ENCODE measurements around the gene ABHD12B.

The ABHD12B gene

DNA sequence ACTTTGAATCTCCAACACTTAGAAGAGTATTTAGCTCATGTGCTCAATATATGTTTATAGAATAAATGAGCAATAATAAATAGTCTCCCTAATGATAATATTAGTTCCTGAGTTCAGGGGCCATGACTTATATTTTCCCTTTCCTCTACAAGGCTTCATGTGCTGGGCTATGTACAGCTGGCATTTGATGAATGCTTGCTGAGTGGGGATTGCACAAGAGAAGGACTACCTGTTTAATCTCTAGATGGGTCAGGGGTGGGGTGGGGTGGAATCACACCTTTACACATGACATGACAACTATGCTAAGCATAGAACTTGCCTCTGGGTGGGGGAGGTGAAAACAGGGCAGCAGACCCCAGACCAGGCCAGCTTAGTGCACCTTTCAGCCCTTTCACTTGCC, 7.6 kb upstream of the ABHD12B start:
- no peak for DNase-seq (ENCODE audit: low read depth, low spot score)
- Histone ChIP-seq H3K9ac (ENCODE audit: insufficient read length) (no peak overlapping the region), H3K27ac (no peak overlapping the region), H3K36me3 (ENCODE audit: insufficient read depth, low read length) (no peaks in the 10 kb centered on the region), H3K4me3 (no peak overlapping the region), H3K9me3 (ENCODE audit: low read depth, low read length) (no peaks in the 10 kb centered on the region)
- TF ChIP-seq POLR2AphosphoS5 (IDR thresholded peaks at IDR 0.05; ENCODE audit: borderline replicate concordance, low read depth, low read length) (no peak), FOXP2 (optimal IDR thresholded peaks at IDR 0.05; ENCODE audit: control extremely low read depth, extremely low read length, insufficient read depth) (no peak), EZH2 (IDR thresholded peaks at IDR 0.05) (no peak)

DNA sequence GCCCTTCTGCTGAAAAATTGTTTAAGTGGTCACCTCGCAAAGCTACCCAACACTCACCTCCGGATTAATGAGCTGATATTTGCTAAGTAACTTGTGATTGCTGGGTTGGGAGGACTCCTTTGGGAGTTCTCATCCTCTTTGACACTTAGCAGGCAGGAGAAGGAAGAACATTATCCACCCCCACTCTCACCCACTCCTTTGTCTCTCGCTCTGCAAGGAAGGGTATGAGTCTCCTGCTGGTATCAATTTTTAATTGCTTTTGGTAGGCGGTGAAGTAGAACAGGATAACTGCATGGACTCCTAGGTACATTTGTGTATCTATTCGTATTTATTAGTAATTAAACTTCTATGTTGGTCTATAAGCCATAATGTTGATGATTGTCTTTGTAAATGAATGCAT, 6.9 kb upstream of the ABHD12B start:
- H3K4me3 ChIP-seq: no peak overlapping the region

DNA sequence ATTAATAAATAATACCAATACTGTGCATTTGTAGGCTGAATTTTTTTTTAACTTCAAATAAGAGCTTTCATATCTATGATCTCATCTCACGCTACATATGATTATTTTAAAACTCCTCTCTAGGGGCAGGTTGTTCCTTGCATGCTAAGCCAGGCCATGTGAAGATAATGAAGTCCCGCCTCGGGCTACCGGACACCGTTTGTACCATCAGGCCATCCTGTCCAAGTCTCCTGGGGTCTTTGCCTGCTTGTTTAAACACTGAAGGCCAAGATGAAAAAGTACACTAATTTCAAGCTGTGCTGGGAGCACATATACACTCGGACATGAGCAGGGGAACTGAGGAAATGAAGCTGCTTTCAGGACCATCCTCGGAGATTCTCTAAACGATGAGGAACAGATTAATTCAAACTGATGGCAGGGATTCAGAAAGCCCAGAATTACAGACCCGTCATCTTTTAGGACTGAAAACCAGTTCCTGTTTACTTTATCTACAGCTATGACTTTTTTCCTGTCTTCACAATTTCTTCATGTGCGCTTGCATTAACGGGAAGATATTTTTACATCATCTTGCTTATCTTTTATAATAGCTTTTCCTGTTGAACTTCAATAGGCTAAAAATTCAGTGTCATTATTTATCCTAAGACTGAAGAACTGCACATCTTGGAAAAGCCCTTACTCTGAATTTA, 6.3 kb upstream of the ABHD12B start:
- no peak overlapping the region for H3K27ac ChIP-seq
- no peak for TF ChIP-seq EZH2 (IDR thresholded peaks at IDR 0.05)
- no peak for TF ChIP-seq FOXP2 (optimal IDR thresholded peaks at IDR 0.05; ENCODE audit: control extremely low read depth, extremely low read length, insufficient read depth)
- no peak for TF ChIP-seq POLR2AphosphoS5 (IDR thresholded peaks at IDR 0.05; ENCODE audit: borderline replicate concordance, low read depth, low read length)
- no peak overlapping the region for H3K9ac ChIP-seq (ENCODE audit: insufficient read length)
- H3K4me3 ChIP-seq: no peak overlapping the region
- H3K36me3 ChIP-seq (ENCODE audit: insufficient read depth, low read length): no peaks in the 10 kb centered on the region
- H3K9me3 ChIP-seq (ENCODE audit: low read depth, low read length): no peaks in the 10 kb centered on the region
- no peak for DNase-seq (ENCODE audit: low read depth, low spot score)

More for the DNA sequence above, 6.9 kb upstream of the ABHD12B start:
- Histone ChIP-seq H3K9me3 (ENCODE audit: low read depth, low read length) (no peaks in the 10 kb centered on the region), H3K36me3 (ENCODE audit: insufficient read depth, low read length) (no peaks in the 10 kb centered on the region), H3K9ac (ENCODE audit: insufficient read length) (no peak overlapping the region), H3K27ac (no peak overlapping the region)
- DNase-seq (ENCODE audit: low read depth, low spot score): no peak
- no peak for TF ChIP-seq POLR2AphosphoS5 (IDR thresholded peaks at IDR 0.05; ENCODE audit: borderline replicate concordance, low read depth, low read length)
- no peak for TF ChIP-seq EZH2 (IDR thresholded peaks at IDR 0.05)
- no peak for TF ChIP-seq FOXP2 (optimal IDR thresholded peaks at IDR 0.05; ENCODE audit: control extremely low read depth, extremely low read length, insufficient read depth)

DNA sequence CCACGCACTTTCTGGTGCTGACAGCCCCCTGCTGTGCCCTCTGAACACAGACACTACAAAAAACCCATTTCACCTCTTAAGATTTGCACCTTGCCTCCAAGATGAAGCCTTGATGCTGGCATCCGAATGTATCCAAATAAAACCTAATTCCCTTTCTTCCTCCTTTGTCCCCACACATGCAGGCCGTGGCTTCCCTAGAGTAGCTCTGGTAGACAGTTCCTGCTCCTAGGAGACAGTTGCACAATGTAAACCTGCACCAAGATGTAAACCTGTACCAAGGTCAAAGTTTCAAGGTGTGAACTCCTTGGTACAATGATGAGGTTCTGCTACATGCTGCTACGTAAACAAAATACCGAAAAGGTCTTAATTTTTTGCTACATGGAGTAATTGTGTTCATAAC, 625 bp upstream of the ABHD12B start:
- no peak overlapping the region for H3K27ac ChIP-seq
- H3K9ac ChIP-seq (ENCODE audit: insufficient read length): no peak overlapping the region
- no peaks in the 10 kb centered on the region for H3K36me3 ChIP-seq (ENCODE audit: insufficient read depth, low read length)
- H3K9me3 ChIP-seq (ENCODE audit: low read depth, low read length): no peaks in the 10 kb centered on the region
- H3K4me3 ChIP-seq: no peak overlapping the region
- no peak for TF ChIP-seq FOXP2 (optimal IDR thresholded peaks at IDR 0.05; ENCODE audit: control extremely low read depth, extremely low read length, insufficient read depth)
- DNase-seq (ENCODE audit: low read depth, low spot score): no peak

DNA sequence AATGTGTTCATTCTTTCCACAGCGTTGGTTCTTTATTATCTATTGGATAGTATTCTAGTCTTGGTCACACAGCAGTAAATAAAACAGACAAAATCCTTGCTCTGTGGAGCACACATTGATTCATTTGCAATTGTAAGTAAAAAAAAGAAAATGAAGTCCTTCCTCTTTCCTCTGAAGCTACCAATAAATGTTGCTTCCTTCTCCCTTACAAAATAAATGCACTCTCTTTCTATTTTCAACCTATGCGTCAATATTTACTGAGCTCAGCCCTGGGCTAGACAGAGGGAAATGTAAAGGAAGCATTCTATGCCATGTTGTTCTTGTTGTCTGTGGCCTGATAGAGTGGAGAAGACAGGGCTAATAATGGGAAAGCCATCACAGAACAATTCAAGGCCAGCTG, 2.9 kb downstream of the ABHD12B start:
- H3K36me3 ChIP-seq (ENCODE audit: insufficient read depth, low read length): no peaks in the 10 kb centered on the region
- no peak overlapping the region for H3K27ac ChIP-seq
- no peak overlapping the region for H3K9ac ChIP-seq (ENCODE audit: insufficient read length)
- H3K9me3 ChIP-seq (ENCODE audit: low read depth, low read length): no peaks in the 10 kb centered on the region
- no peak for TF ChIP-seq EZH2 (IDR thresholded peaks at IDR 0.05)
- TF ChIP-seq POLR2AphosphoS5 (IDR thresholded peaks at IDR 0.05; ENCODE audit: borderline replicate concordance, low read depth, low read length): no peak
- no peak for TF ChIP-seq FOXP2 (optimal IDR thresholded peaks at IDR 0.05; ENCODE audit: control extremely low read depth, extremely low read length, insufficient read depth)
- DNase-seq (ENCODE audit: low read depth, low spot score): no peak
- no peak overlapping the region for H3K4me3 ChIP-seq

DNA sequence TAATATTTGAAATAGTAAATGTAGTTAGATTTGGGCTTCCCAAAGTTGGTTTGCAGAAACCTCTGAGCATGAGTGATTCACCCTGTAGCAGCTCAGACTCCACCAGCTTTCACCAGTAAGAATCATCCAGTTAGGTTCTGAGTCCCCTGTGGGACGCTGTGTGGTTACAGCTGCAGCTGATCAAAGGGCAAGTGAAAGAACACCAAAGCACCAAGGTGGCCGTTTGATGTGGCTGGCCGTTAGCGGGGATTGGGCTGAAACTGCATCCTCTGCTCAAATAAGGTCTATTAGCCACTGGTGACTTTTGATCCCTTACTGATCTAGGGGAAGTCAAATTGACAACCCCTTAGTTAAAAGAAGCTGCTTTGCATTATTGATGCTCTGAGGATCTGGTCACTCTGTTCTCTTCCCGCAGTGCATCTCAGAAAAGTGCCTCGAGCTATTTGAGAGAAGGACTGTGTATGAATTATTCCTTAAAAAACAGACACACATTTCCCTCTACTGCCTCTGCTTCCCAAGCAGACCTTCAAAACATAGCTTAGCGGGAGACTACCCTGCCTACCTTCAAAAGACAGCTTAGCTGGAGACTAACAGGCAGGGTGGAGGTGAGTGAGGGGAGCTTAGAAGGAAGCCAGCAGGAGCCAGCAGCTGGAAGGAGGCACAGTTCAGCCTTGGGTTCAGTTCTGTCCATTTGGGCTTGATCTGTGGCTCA, 3.7 kb downstream of the ABHD12B start:
- no peak for DNase-seq (ENCODE audit: low read depth, low spot score)
- Histone ChIP-seq H3K9me3 (ENCODE audit: low read depth, low read length) (no peaks in the 10 kb centered on the region), H3K36me3 (ENCODE audit: insufficient read depth, low read length) (no peaks in the 10 kb centered on the region), H3K9ac (ENCODE audit: insufficient read length) (no peak overlapping the region), H3K4me3 (no peak overlapping the region), H3K27ac (no peak overlapping the region)
- TF ChIP-seq POLR2AphosphoS5 (IDR thresholded peaks at IDR 0.05; ENCODE audit: borderline replicate concordance, low read depth, low read length) (no peak), FOXP2 (optimal IDR thresholded peaks at IDR 0.05; ENCODE audit: control extremely low read depth, extremely low read length, insufficient read depth) (no peak)

DNA sequence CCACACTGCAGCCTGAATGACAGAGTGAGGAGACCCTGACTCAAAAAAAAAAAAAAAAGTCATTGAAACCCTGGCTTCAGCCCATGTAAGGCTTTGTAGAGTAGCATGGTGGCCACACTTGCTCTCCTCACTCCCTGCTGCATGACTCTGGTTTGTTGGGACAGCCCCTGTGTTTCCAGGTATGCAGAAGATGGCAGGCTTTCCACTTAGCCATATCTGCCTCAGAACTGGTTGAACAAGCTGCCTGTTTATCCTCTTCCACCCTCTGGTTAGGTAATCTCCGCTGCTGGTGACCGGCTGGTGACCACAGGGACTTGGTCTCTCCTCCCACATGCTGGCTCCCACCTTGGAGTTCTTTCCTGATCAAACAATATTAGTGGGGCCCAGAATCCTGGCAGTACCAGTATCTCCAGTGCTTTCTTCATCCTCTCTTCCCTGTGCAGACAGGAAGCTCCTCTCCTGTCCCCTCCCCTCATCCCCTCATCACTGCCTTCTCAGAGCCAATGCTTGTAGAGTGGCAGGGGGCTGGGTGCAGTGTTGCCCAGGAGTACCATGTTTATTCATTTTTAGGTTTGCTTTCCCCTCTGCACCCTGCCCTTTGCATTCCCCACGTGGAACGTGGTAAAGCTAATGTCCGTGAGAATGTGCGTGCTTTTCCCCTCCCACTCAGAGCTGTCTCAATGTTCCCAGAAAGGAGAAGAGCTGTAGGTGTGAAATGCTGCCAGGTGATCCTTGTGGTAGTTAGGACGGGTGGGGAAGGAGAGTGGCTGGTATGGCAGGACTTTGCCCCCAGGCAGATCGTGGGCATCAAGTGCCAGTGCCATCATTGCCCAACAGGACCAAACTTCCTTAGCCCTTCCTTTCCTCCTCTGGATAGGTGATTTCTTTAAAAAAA, 11.3 kb downstream of the ABHD12B start:
- no peak for DNase-seq (ENCODE audit: low read depth, low spot score)
- no peaks in the 10 kb centered on the region for H3K36me3 ChIP-seq (ENCODE audit: insufficient read depth, low read length)
- no peak overlapping the region for H3K9ac ChIP-seq (ENCODE audit: insufficient read length)
- no peaks in the 10 kb centered on the region for H3K9me3 ChIP-seq (ENCODE audit: low read depth, low read length)
- no peak for TF ChIP-seq FOXP2 (optimal IDR thresholded peaks at IDR 0.05; ENCODE audit: control extremely low read depth, extremely low read length, insufficient read depth)
- TF ChIP-seq POLR2AphosphoS5 (IDR thresholded peaks at IDR 0.05; ENCODE audit: borderline replicate concordance, low read depth, low read length): no peak
- no peak for TF ChIP-seq EZH2 (IDR thresholded peaks at IDR 0.05)
- H3K27ac ChIP-seq: no peak overlapping the region
- no peak overlapping the region for H3K4me3 ChIP-seq

DNA sequence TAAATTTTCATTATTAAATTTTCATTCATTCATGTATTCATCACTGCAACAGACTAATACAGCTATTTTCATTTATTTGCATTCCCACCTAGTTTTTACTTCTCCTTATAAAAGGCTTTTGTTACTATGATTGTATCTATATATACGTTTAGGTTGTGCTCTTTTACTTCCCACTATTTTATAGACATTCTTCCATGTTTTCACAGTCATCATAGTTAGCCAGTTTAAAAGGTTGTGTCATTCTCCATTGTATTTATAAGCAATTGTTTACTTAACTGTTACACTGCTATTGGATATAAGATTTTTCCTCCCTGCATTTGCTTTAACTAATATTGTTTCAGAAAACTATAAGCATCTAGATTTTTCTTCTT, 12.0 kb downstream of the ABHD12B start:
- no peak overlapping the region for H3K4me3 ChIP-seq
- TF ChIP-seq FOXP2 (optimal IDR thresholded peaks at IDR 0.05; ENCODE audit: control extremely low read depth, extremely low read length, insufficient read depth) (no peak), POLR2AphosphoS5 (IDR thresholded peaks at IDR 0.05; ENCODE audit: borderline replicate concordance, low read depth, low read length) (no peak), EZH2 (IDR thresholded peaks at IDR 0.05) (no peak)
- H3K9ac ChIP-seq (ENCODE audit: insufficient read length): no peak overlapping the region
- H3K27ac ChIP-seq: no peak overlapping the region
- DNase-seq (ENCODE audit: low read depth, low spot score): no peak
- no peaks in the 10 kb centered on the region for H3K36me3 ChIP-seq (ENCODE audit: insufficient read depth, low read length)
- no peaks in the 10 kb centered on the region for H3K9me3 ChIP-seq (ENCODE audit: low read depth, low read length)

All from SK-N-MC (cell line).